WTC11 (cell line): ENCODE measurements around the gene GIPR. TPM values are rescaled to one million over a fixed set of nuclear protein-coding genes. Genes with fewer than 3 reads are reported as not detected.
A peak's percentile ranks its signal among the peaks of the same experiment; 100 is the strongest.

Source experiments
- ATAC-seq: fragments of 200-7000 bp; cut with Tn5 transposase; 2 replicates; pipeline ENCODE4 v1.10.0; 2021; ENCODE audit warnings: mild to moderate bottlenecking, moderate library complexity
- CTCF ChIA-PET: fragments of 300-600 bp; sonication (Branson Sonifier 250); formaldehyde crosslinking; loops from one replicate; lab custom pipeline; 2021; ENCODE audit warnings: antibody characterized with exemption; lab: Charles Lee
- POLR2A ChIA-PET: fragments of 350-600 bp; sonication (Branson Sonifier 250); formaldehyde crosslinking; loops from one replicate; lab custom pipeline; 2021; ENCODE audit warnings: antibody characterized with exemption; lab: Charles Lee
- DNase-seq: peaks from one replicate; pipeline ENCODE4 v3.0.0; 2021; ENCODE audit warnings: low spot score
- H3K27ac Mint-ChIP-seq: 2 replicates; pipeline ENCODE4 v1.8.0; 2021; ENCODE audit warnings: mixed read lengths
- H3K27me3 Mint-ChIP-seq: 2 replicates; pipeline ENCODE4 v1.8.0; 2021; ENCODE audit warnings: low read depth, mild to moderate bottlenecking, moderate library complexity, mixed read lengths
- H3K36me3 Mint-ChIP-seq: 2 replicates; pipeline ENCODE4 v1.8.0; 2021; ENCODE audit warnings: mixed read lengths
- H3K4me1 Mint-ChIP-seq: 2 replicates; pipeline ENCODE4 v1.8.0; 2022; ENCODE audit warnings: mixed read lengths
- H3K4me3 Mint-ChIP-seq: 2 replicates; pipeline ENCODE4 v1.8.0; 2021; ENCODE audit warnings: mild to moderate bottlenecking, moderate library complexity, mixed read lengths
- H3K9me3 Mint-ChIP-seq: 2 replicates; pipeline ENCODE4 v1.8.0; 2021; ENCODE audit warnings: mixed read lengths
- ARID4B ChIP-seq: sonication (generic); formaldehyde crosslinking; IDR thresholded peaks from 2 replicates; pipeline ENCODE4 v1.8.0; 2023; ENCODE audit warnings: missing genetic modification reagents, mild to moderate bottlenecking, borderline replicate concordance
- ATF2 ChIP-seq: sonication (generic); formaldehyde crosslinking; IDR thresholded peaks from 2 replicates; pipeline ENCODE4 v1.8.1; 2022; ENCODE audit warnings: low read depth, missing genetic modification reagents, borderline replicate concordance
- CBFB ChIP-seq: sonication (generic); formaldehyde crosslinking; IDR thresholded peaks from 2 replicates; pipeline ENCODE4 v1.8.1; 2022; ENCODE audit warnings: mild to moderate bottlenecking, low read depth, missing genetic modification reagents
- CREB1 ChIP-seq: sonication (generic); formaldehyde crosslinking; IDR thresholded peaks from 2 replicates; pipeline ENCODE4 v1.8.0; 2023; ENCODE audit warnings: mild to moderate bottlenecking, missing genetic modification reagents
- ERG ChIP-seq: fragments of 250-450 bp; sonication (Bioruptor Pico); IDR thresholded peaks from 2 replicates; pipeline ENCODE4 v1.8.0; 2021; ENCODE audit warnings: mild to moderate bottlenecking
- ESRRA ChIP-seq: sonication (generic); formaldehyde crosslinking; IDR thresholded peaks from 2 replicates; pipeline ENCODE4 v1.8.1; 2022; ENCODE audit warnings: mild to moderate bottlenecking, missing genetic modification reagents, borderline replicate concordance
- ETV6 ChIP-seq: sonication (generic); formaldehyde crosslinking; IDR thresholded peaks from 2 replicates; pipeline ENCODE4 v1.8.1; 2022; ENCODE audit warnings: mild to moderate bottlenecking, missing genetic modification reagents
- FOXK1 ChIP-seq: sonication (generic); formaldehyde crosslinking; IDR thresholded peaks from 2 replicates; pipeline ENCODE4 v1.8.0; 2022; ENCODE audit warnings: mild to moderate bottlenecking, moderate library complexity, missing genetic modification reagents
- JUN ChIP-seq: sonication (generic); formaldehyde crosslinking; IDR thresholded peaks from 2 replicates; pipeline ENCODE4 v1.8.0; 2023; ENCODE audit warnings: mild to moderate bottlenecking, missing genetic modification reagents
- MLX ChIP-seq: sonication (generic); formaldehyde crosslinking; IDR thresholded peaks from 2 replicates; pipeline ENCODE4 v1.8.1; 2023; ENCODE audit warnings: mild to moderate bottlenecking, missing genetic modification reagents, moderate library complexity
- MYBL2 ChIP-seq: sonication (generic); formaldehyde crosslinking; IDR thresholded peaks from 2 replicates; pipeline ENCODE4 v1.8.1; 2023; ENCODE audit warnings: mild to moderate bottlenecking, moderate library complexity, missing genetic modification reagents
- NFYB ChIP-seq: sonication (generic); formaldehyde crosslinking; conservative IDR thresholded peaks from 2 replicates; pipeline ENCODE4 v1.8.0; 2022; ENCODE audit warnings: low read depth, missing genetic modification reagents
- NR3C1 ChIP-seq: sonication (generic); formaldehyde crosslinking; conservative IDR thresholded peaks from 2 replicates; pipeline ENCODE4 v1.8.1; 2023; ENCODE audit warnings: low read depth, mild to moderate bottlenecking, missing genetic modification reagents
- RELA ChIP-seq: sonication (generic); formaldehyde crosslinking; IDR thresholded peaks from 2 replicates; pipeline ENCODE4 v1.8.1; 2022; ENCODE audit warnings: missing genetic modification reagents, mild to moderate bottlenecking, borderline replicate concordance
- TEAD1 ChIP-seq: sonication (generic); formaldehyde crosslinking; IDR thresholded peaks from 2 replicates; pipeline ENCODE4 v1.8.0; 2022; ENCODE audit warnings: mild to moderate bottlenecking, missing genetic modification reagents
- USF2 ChIP-seq: sonication (generic); formaldehyde crosslinking; IDR thresholded peaks from 2 replicates; pipeline ENCODE4 v1.8.1; 2023; ENCODE audit warnings: mild to moderate bottlenecking, missing genetic modification reagents, moderate library complexity
- ZBTB43 ChIP-seq: sonication (generic); formaldehyde crosslinking; IDR thresholded peaks from 2 replicates; pipeline ENCODE4 v1.8.1; 2023; ENCODE audit warnings: mild to moderate bottlenecking, missing genetic modification reagents
- ZNF138 ChIP-seq: sonication (generic); formaldehyde crosslinking; conservative IDR thresholded peaks from 2 replicates; pipeline ENCODE4 v1.8.1; 2022; ENCODE audit warnings: mild to moderate bottlenecking, moderate library complexity, missing genetic modification reagents
- ZNF671 ChIP-seq: fragments of 250-450 bp; sonication (Bioruptor Pico); IDR thresholded peaks from 2 replicates; pipeline ENCODE4 v1.8.0; 2021; ENCODE audit warnings: mild to moderate bottlenecking
- total RNA-seq: library from RNA; stranded (reverse); gene quantifications from 3 replicates; pipeline ENCODE4 v1.2.3, GENCODE V29; 2021
- TF ChIP-seq, protein P1 (sequence below): fragments of 250-450 bp; sonication (Bioruptor Pico); IDR thresholded peaks from 2 replicates; pipeline ENCODE4 v2.1.2; 2022; ENCODE audit warnings: mild to moderate bottlenecking, moderate library complexity
- TF ChIP-seq, protein P2 (sequence below): fragments of 200-600 bp; IDR thresholded peaks from 2 replicates; pipeline ENCODE4 v1.8.0; 2022; ENCODE audit warnings: antibody characterized with exemption

The GIPR gene
- total RNA-seq, 1 experiment from 2014 or later = 1.8 TPM

- POLR2A ChIA-PET = no interaction called here
- TF ChIP-seq ERG (CRISPR knock-in tag) (no peak), ZBTB43 (CRISPR knock-in tag) (no peak), NR3C1 (CRISPR knock-in tag) (no peak), JUN (CRISPR knock-in tag) (no peak), FOXK1 (no peak), ETV6 (no peak), MLX (CRISPR knock-in tag) (no peak), MYBL2 (CRISPR knock-in tag) (no peak), ATF2 (CRISPR knock-in tag) (no peak), NFYB (no peak), ARID4B (no peak)
- TF ChIP-seq, protein P1, sequence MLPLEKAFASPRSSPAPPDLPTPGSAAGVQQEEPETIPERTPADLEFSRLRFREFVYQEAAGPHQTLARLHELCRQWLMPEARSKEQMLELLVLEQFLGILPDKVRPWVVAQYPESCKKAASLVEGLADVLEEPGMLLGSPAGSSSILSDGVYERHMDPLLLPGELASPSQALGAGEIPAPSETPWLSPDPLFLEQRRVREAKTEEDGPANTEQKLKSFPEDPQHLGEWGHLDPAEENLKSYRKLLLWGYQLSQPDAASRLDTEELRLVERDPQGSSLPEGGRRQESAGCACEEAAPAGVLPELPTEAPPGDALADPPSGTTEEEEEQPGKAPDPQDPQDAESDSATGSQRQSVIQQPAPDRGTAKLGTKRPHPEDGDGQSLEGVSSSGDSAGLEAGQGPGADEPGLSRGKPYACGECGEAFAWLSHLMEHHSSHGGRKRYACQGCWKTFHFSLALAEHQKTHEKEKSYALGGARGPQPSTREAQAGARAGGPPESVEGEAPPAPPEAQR (CRISPR knock-in tag) = no peak
- no peak overlapping the region for H3K4me3 Mint-ChIP-seq
- no peaks in the 10 kb centered on the region for H3K36me3 Mint-ChIP-seq
- CTCF ChIA-PET = interaction anchor here (0.6 to 1.4 kb wide), 3 partner anchors 32 to 101 kb away, joined by 3 to 4 read pairs (median 4); no protein-coding TSS in a partner anchor
- no peaks in the 10 kb centered on the region for H3K9me3 Mint-ChIP-seq
- DNase-seq (no peak), ATAC-seq (no peak)
- H3K27me3 Mint-ChIP-seq = peaks cover 79% of the 10 kb centered on the region
- peaks cover 19% of the 10 kb centered on the region for H3K4me1 Mint-ChIP-seq
- no peak overlapping the region for H3K27ac Mint-ChIP-seq
Measured at GRCh38 chr19:45674946-45675345, 6.9 kb downstream of the GIPR start.

- TF ChIP-seq ESRRA (CRISPR knock-in tag) (no peak), TEAD1 (CRISPR knock-in tag) (peak; percentile 45; the same call in 1 of the 2 replicates), RELA (CRISPR knock-in tag) (no peak), ZNF138 (no peak), CBFB (no peak), USF2 (no peak), ZNF671 (CRISPR knock-in tag) (no peak), CREB1 (CRISPR knock-in tag) (no peak)
- TF ChIP-seq, protein P2, sequence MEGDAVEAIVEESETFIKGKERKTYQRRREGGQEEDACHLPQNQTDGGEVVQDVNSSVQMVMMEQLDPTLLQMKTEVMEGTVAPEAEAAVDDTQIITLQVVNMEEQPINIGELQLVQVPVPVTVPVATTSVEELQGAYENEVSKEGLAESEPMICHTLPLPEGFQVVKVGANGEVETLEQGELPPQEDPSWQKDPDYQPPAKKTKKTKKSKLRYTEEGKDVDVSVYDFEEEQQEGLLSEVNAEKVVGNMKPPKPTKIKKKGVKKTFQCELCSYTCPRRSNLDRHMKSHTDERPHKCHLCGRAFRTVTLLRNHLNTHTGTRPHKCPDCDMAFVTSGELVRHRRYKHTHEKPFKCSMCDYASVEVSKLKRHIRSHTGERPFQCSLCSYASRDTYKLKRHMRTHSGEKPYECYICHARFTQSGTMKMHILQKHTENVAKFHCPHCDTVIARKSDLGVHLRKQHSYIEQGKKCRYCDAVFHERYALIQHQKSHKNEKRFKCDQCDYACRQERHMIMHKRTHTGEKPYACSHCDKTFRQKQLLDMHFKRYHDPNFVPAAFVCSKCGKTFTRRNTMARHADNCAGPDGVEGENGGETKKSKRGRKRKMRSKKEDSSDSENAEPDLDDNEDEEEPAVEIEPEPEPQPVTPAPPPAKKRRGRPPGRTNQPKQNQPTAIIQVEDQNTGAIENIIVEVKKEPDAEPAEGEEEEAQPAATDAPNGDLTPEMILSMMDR = no peak
- ChIA-PET CTCF (interaction anchor here (0.6 to 6.7 kb wide), 32 partner anchors 8 to 400 kb away, joined by 3 to 86 read pairs (median 6); partner anchors contain the start of genes EML2, FBXO46, GIPR and QPCTL), POLR2A (interaction anchor here (0.6 to 4.9 kb wide), 12 partner anchors 8 to 177 kb away, joined by 3 to 33 read pairs (median 4); partner anchors contain the start of genes FBXO46, GIPR, QPCTL and SNRPD2)
- DNase-seq = no peak
- H3K4me3 Mint-ChIP-seq = peak overlapping the region; percentile 83
- H3K36me3 Mint-ChIP-seq = no peaks in the 10 kb centered on the region
- H3K9me3 Mint-ChIP-seq = no peaks in the 10 kb centered on the region
- peak; percentile 60 for ATAC-seq
- no peak overlapping the region for H3K27ac Mint-ChIP-seq
- peaks cover 16% of the 10 kb centered on the region for H3K4me1 Mint-ChIP-seq
- peaks cover 74% of the 10 kb centered on the region for H3K27me3 Mint-ChIP-seq
Measured at GRCh38 chr19:45676851-45677263, 8.8 kb downstream of the GIPR start.
